Kidney epithelial cell (primary cell): ENCODE measurements around the gene APBB2. TPM values are rescaled to one million over a fixed set of nuclear protein-coding genes. Genes with fewer than 3 reads are reported as not detected.

Experiments
- DNase-seq: peaks from one replicate; pipeline ENCODE4 v3.0.0-alpha.2; 2010; ENCODE audit warnings: low read depth
- H3K27me3 ChIP-seq: 2 replicates; pipeline ENCODE4 v1.6.0; 2011; ENCODE audit warnings: low read length; ENCODE audit not compliant: control insufficient read depth, insufficient read depth
- H3K36me3 ChIP-seq: 2 replicates; pipeline ENCODE4 v1.5.1; 2011; ENCODE audit warnings: low read length; ENCODE audit not compliant: control insufficient read depth, insufficient read depth
- H3K4me3 ChIP-seq: 2 replicates; pipeline ENCODE4 v1.5.1; 2011; ENCODE audit warnings: low read depth, mild to moderate bottlenecking, control low read depth, low read length
- CTCF ChIP-seq: IDR thresholded peaks from 2 replicates; pipeline ENCODE4 v1.5.1; 2011; ENCODE audit warnings: mild to moderate bottlenecking, moderate library complexity, low read length, control low read depth, inconsistent platforms; ENCODE audit not compliant: insufficient read depth, poor library complexity, severe bottlenecking
- total RNA-seq: library from RNA; depleted of rRNA; stranded (reverse); fragments of >200 nt; gene quantifications from 2 replicates; pipeline ENCODE4 v1.2.3, GENCODE V29; 2015

APBB2 gene
- total RNA-seq, result 52.0 and 52.7 TPM in 2 replicates

GRCh38 chr4:41214136-41214824 is at the start of gene APBB2:
Gene APBB2, minus strand, starts transcription at chr4:41214542. Its CDS starts 181,288 bp downstream, at chr4:41033254.
- no peaks in the 10 kb centered on the region for H3K36me3 ChIP-seq
- TF ChIP-seq CTCF, result peak; percentile 83
- H3K4me3 ChIP-seq, result peak within 1 kb of the TSS; percentile 91
- no peaks in the 10 kb centered on the region for H3K27me3 ChIP-seq
- DNase-seq, result peak; percentile 73

GRCh38 chr4:41262198-41262597 is 47.9 kb upstream of the APBB2 start:
- TF ChIP-seq CTCF, result no peak
- no peaks in the 10 kb centered on the region for H3K27me3 ChIP-seq
- H3K4me3 ChIP-seq, result no peak overlapping the region
- H3K36me3 ChIP-seq, result peaks cover 5% of the 10 kb centered on the region
- no peak for DNase-seq

GRCh38 chr4:41260116-41260733 is 45.9 kb upstream of the APBB2 start:
- Histone ChIP-seq H3K36me3 (peaks cover 3% of the 10 kb centered on the region), H3K27me3 (no peaks in the 10 kb centered on the region)
- TF ChIP-seq CTCF, result no peak

GRCh38 chr4:41258783-41259182 is 44.4 kb upstream of the APBB2 start:
- DNase-seq, result peak; percentile 52
- Histone ChIP-seq H3K4me3 (no peak overlapping the region), H3K36me3 (peaks cover 3% of the 10 kb centered on the region), H3K27me3 (no peaks in the 10 kb centered on the region)
- TF ChIP-seq CTCF, result peak; percentile 55

More at GRCh38 chr4:41260116-41260733, 45.9 kb upstream of the APBB2 start:
- H3K4me3 ChIP-seq, result no peak overlapping the region
- DNase-seq, result no peak

- DNase-seq, result no peak
- peak overlapping the region; percentile 96 for H3K4me3 ChIP-seq
- TF ChIP-seq CTCF, result no peak
- no peaks in the 10 kb centered on the region for H3K27me3 ChIP-seq
- H3K36me3 ChIP-seq, result peaks cover 3% of the 10 kb centered on the region
These were observed 43.6 kb upstream of the APBB2 start for GRCh38 chr4:41257906-41258305.
